ENCODE results near the gene CLMN. TPM values are rescaled to one million over a fixed set of nuclear protein-coding genes. Genes with fewer than 3 reads are reported as not detected.

CLMN gene
- total and polyA plus RNA-seq, 2 of the 13 experiments (the other 11 are each of a cell fraction or from before 2014, with no cell fraction given) = 15.1 to 16.7 TPM

DNA sequence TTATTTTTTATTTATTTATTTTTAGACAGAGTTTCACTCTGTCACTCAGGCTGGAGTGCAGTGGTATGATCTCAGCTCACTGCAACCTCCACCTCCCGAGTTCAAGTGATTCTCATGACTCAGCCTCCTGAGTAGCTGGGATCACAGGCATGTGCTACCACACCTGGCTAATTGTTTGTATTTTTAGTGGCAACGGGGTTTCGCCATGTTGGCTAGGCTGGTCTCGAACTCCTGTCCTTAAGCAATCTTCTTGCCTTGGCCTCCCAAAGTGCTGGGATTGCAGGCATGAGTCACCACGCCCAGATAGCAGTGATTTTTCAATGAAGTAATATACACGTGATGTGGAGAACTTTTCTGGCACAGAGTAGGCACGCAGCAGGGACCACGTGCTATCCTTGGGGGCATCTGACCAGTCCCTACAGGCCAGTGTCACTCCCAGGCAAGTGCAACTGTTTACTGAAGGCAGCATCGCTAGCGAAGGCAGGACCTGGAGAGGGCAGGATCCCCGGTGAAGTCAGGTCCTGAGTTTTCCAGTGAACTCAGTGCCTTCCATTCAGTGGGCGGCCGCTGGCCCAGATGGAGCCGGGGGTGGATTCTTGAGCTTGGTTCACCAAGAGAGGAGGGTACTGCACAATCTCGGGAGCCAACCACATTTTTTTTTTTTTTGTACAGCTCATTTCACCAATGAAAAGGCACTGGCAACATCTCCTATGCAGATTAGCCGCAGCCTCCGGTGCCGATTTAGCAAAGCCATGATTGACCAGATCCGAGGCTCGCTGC, 11.1 kb upstream of the CLMN start:
- POLR2A ChIA-PET = interaction anchor here (1.0 kb wide), 1 partner anchor 9 kb away, joined by 4 read pairs; no protein-coding TSS in a partner anchor
- Histone ChIP-seq H3K27me3 (ENCODE audit: control insufficient read depth in 1 of 2, insufficient read depth in 2 of 2, low read length in 2 of 2) (peaks cover 0 to 31% of the 10 kb centered on the region in 2 experiments), H3K4me1 (ENCODE audit: insufficient read depth, low read length) (peaks cover 30% of the 10 kb centered on the region), H4K20me1 (ENCODE audit: insufficient read depth, low read length) (no peaks in the 10 kb centered on the region), H3K27ac (ENCODE audit: extremely low read length, insufficient read depth, low read length) (no peak overlapping the region), H3K4me2 (ENCODE audit: low read depth, low read length) (no peak overlapping the region), H3K4me3 (replicated peaks in 1 of 3; ENCODE audit: insufficient read depth in 1 of 3, low read depth in 2 of 3, low read length in 3 of 3) (no peak overlapping the region), H3K9ac (ENCODE audit: insufficient read depth, low read depth, low read length) (no peak overlapping the region), H3K79me2 (ENCODE audit: insufficient read depth, low read length) (no peaks in the 10 kb centered on the region), H2AFZ (ENCODE audit: low read length) (no peak overlapping the region), H3K9me3 (ENCODE audit: low read length) (no peaks in the 10 kb centered on the region), H3K36me3 (replicated peaks in 1 of 2; ENCODE audit: control insufficient read depth in 1 of 2, insufficient read depth in 2 of 2, low read length in 2 of 2) (no peaks in the 10 kb centered on the region)
- CTCF ChIA-PET (ENCODE audit: low intra/inter-chr PET ratio, low total read pairs) = no interaction called here
- ATAC-seq = no peak
- no TSS peak for BruUV-seq (replicated peaks)
- DNase-seq (ENCODE audit: low spot score) = no peak
- 45% methylated on average over 13 of the region's 20 CpGs for WGBS (ENCODE audit: low lambda C conversion rate)
- TF ChIP-seq, protein P1, sequence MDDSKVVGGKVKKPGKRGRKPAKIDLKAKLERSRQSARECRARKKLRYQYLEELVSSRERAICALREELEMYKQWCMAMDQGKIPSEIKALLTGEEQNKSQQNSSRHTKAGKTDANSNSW (CRISPR knock-in tag; IDR thresholded peaks at IDR 0.05; ENCODE audit: borderline replicate concordance) = no peak
- no peak for TF ChIP-seq ZNF256 (CRISPR knock-in tag; conservative IDR thresholded peaks at IDR 0.05)
- no peak for TF ChIP-seq ZNF761 (CRISPR knock-in tag; conservative IDR thresholded peaks at IDR 0.05)
- no peak for TF ChIP-seq PHF5A (CRISPR knock-in tag; IDR thresholded peaks at IDR 0.05; ENCODE audit: low read depth, unreplicated experiment)
- no peak for TF ChIP-seq NONO (IDR thresholded peaks at IDR 0.05)
- no peak for TF ChIP-seq NONO (CRISPR knock-in tag; conservative IDR thresholded peaks at IDR 0.05)
- TF ChIP-seq, protein P2, sequence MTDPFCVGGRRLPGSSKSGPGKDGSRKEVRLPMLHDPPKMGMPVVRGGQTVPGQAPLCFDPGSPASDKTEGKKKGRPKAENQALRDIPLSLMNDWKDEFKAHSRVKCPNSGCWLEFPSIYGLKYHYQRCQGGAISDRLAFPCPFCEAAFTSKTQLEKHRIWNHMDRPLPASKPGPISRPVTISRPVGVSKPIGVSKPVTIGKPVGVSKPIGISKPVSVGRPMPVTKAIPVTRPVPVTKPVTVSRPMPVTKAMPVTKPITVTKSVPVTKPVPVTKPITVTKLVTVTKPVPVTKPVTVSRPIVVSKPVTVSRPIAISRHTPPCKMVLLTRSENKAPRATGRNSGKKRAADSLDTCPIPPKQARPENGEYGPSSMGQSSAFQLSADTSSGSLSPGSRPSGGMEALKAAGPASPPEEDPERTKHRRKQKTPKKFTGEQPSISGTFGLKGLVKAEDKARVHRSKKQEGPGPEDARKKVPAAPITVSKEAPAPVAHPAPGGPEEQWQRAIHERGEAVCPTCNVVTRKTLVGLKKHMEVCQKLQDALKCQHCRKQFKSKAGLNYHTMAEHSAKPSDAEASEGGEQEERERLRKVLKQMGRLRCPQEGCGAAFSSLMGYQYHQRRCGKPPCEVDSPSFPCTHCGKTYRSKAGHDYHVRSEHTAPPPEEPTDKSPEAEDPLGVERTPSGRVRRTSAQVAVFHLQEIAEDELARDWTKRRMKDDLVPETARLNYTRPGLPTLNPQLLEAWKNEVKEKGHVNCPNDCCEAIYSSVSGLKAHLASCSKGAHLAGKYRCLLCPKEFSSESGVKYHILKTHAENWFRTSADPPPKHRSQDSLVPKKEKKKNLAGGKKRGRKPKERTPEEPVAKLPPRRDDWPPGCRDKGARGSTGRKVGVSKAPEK (CRISPR knock-in tag; IDR thresholded peaks at IDR 0.05; ENCODE audit: borderline replicate concordance) = no peak
- TF ChIP-seq, protein P3, sequence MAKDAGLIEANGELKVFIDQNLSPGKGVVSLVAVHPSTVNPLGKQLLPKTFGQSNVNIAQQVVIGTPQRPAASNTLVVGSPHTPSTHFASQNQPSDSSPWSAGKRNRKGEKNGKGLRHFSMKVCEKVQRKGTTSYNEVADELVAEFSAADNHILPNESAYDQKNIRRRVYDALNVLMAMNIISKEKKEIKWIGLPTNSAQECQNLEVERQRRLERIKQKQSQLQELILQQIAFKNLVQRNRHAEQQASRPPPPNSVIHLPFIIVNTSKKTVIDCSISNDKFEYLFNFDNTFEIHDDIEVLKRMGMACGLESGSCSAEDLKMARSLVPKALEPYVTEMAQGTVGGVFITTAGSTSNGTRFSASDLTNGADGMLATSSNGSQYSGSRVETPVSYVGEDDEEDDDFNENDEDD (CRISPR knock-in tag; IDR thresholded peaks at IDR 0.05; ENCODE audit: borderline replicate concordance) = no peak
- TF ChIP-seq SP4 (CRISPR knock-in tag; IDR thresholded peaks at IDR 0.05) = no peak
- TF ChIP-seq ZNF790 (CRISPR knock-in tag; IDR thresholded peaks at IDR 0.05; ENCODE audit: borderline replicate concordance) = no peak
- TF ChIP-seq, protein P4, sequence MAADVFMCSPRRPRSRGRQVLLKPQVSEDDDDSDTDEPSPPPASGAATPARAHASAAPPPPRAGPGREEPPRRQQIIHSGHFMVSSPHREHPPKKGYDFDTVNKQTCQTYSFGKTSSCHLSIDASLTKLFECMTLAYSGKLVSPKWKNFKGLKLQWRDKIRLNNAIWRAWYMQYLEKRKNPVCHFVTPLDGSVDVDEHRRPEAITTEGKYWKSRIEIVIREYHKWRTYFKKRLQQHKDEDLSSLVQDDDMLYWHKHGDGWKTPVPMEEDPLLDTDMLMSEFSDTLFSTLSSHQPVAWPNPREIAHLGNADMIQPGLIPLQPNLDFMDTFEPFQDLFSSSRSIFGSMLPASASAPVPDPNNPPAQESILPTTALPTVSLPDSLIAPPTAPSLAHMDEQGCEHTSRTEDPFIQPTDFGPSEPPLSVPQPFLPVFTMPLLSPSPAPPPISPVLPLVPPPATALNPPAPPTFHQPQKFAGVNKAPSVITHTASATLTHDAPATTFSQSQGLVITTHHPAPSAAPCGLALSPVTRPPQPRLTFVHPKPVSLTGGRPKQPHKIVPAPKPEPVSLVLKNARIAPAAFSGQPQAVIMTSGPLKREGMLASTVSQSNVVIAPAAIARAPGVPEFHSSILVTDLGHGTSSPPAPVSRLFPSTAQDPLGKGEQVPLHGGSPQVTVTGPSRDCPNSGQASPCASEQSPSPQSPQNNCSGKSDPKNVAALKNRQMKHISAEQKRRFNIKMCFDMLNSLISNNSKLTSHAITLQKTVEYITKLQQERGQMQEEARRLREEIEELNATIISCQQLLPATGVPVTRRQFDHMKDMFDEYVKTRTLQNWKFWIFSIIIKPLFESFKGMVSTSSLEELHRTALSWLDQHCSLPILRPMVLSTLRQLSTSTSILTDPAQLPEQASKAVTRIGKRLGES (CRISPR knock-in tag; IDR thresholded peaks at IDR 0.05; ENCODE audit: borderline replicate concordance) = no peak
- TF ChIP-seq PAWR (CRISPR knock-in tag; IDR thresholded peaks at IDR 0.05; ENCODE audit: borderline replicate concordance) = no peak
- TF ChIP-seq, protein P5, sequence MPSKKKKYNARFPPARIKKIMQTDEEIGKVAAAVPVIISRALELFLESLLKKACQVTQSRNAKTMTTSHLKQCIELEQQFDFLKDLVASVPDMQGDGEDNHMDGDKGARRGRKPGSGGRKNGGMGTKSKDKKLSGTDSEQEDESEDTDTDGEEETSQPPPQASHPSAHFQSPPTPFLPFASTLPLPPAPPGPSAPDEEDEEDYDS (CRISPR knock-in tag; IDR thresholded peaks at IDR 0.05) = no peak
- TF ChIP-seq GPN1 (CRISPR knock-in tag; IDR thresholded peaks at IDR 0.05; ENCODE audit: borderline replicate concordance) = no peak
- in situ Hi-C loops (cut with HindIII; ENCODE audit: extremely low pct_ligation_motif_present, low pct_unique_long_range_greater_than_20kb) (no loop called here), intact Hi-C loops (cut with micrococcal nuclease; ENCODE audit: unreplicated experiment) (loop anchor here (10.0 kb wide), 1 partner anchor 176 kb away; the partner anchor contains the start of gene DICER1)
- FAIRE-seq = no peak

Measured in HepG2 (cell line).